ENCODE data around the gene IGSF9. TPM values are rescaled to one million over a fixed set of nuclear protein-coding genes. Genes with fewer than 3 reads are reported as not detected.
A peak's percentile ranks its signal among the peaks of the same experiment; 100 is the strongest.

The IGSF9 gene
- total RNA-seq, 1 experiment from 2014 or later = 0.03 TPM

GRCh38 chr1:159938211-159938852, 7.1 kb downstream of the IGSF9 start:
- DNase-seq (ENCODE audit: low read depth) = no peak
- in situ Hi-C loops (cut with HindIII; ENCODE audit: low pct_unique_long_range_greater_than_20kb, low sequenced_read_pairs) = no loop called here

- DNase-seq (ENCODE audit: low read depth) = no peak
- in situ Hi-C loops (cut with HindIII; ENCODE audit: low pct_unique_long_range_greater_than_20kb, low sequenced_read_pairs) = no loop called here
These were observed 8.2 kb downstream of the IGSF9 start for GRCh38 chr1:159937054-159937750.

GRCh38 chr1:159936273-159936904, 9.0 kb downstream of the IGSF9 start:
- DNase-seq (ENCODE audit: low read depth) = peak; percentile 45
- in situ Hi-C loops (cut with HindIII; ENCODE audit: low pct_unique_long_range_greater_than_20kb, low sequenced_read_pairs) = no loop called here

- no peak for DNase-seq (ENCODE audit: low read depth)
- in situ Hi-C loops (cut with HindIII; ENCODE audit: low pct_unique_long_range_greater_than_20kb, low sequenced_read_pairs) = no loop called here
These were observed 9.6 kb downstream of the IGSF9 start for GRCh38 chr1:159935719-159936272.

GRCh38 chr1:159935305-159935704, 10.1 kb downstream of the IGSF9 start:
- in situ Hi-C loops (cut with HindIII; ENCODE audit: low pct_unique_long_range_greater_than_20kb, low sequenced_read_pairs) = no loop called here
- no peak for DNase-seq (ENCODE audit: low read depth)

- DNase-seq (ENCODE audit: low read depth) = no peak
- in situ Hi-C loops (cut with HindIII; ENCODE audit: low pct_unique_long_range_greater_than_20kb, low sequenced_read_pairs) = no loop called here
These were observed 11.0 kb downstream of the IGSF9 start for GRCh38 chr1:159934136-159935039.

- in situ Hi-C loops (cut with HindIII; ENCODE audit: low pct_unique_long_range_greater_than_20kb, low sequenced_read_pairs) = no loop called here
- DNase-seq (ENCODE audit: low read depth) = no peak
These were observed 12.1 kb downstream of the IGSF9 start for GRCh38 chr1:159933347-159933746.

GRCh38 chr1:159932296-159933285, 12.8 kb downstream of the IGSF9 start:
- DNase-seq (ENCODE audit: low read depth) = no peak
- in situ Hi-C loops (cut with HindIII; ENCODE audit: low pct_unique_long_range_greater_than_20kb, low sequenced_read_pairs) = no loop called here

GRCh38 chr1:159931795-159932173, 13.6 kb downstream of the IGSF9 start:
- in situ Hi-C loops (cut with HindIII; ENCODE audit: low pct_unique_long_range_greater_than_20kb, low sequenced_read_pairs) = no loop called here
- no peak for DNase-seq (ENCODE audit: low read depth)

GRCh38 chr1:159931101-159931794, 14.2 kb downstream of the IGSF9 start:
- in situ Hi-C loops (cut with HindIII; ENCODE audit: low pct_unique_long_range_greater_than_20kb, low sequenced_read_pairs) = no loop called here
- no peak for DNase-seq (ENCODE audit: low read depth)

GRCh38 chr1:159930634-159931033, 14.8 kb downstream of the IGSF9 start:
- no peak for DNase-seq (ENCODE audit: low read depth)
- in situ Hi-C loops (cut with HindIII; ENCODE audit: low pct_unique_long_range_greater_than_20kb, low sequenced_read_pairs) = no loop called here

GRCh38 chr1:159930216-159930615, 15.2 kb downstream of the IGSF9 start:
- DNase-seq (ENCODE audit: low read depth) = no peak
- in situ Hi-C loops (cut with HindIII; ENCODE audit: low pct_unique_long_range_greater_than_20kb, low sequenced_read_pairs) = no loop called here

GRCh38 chr1:159929155-159930051, 16.0 kb downstream of the IGSF9 start:
- in situ Hi-C loops (cut with HindIII; ENCODE audit: low pct_unique_long_range_greater_than_20kb, low sequenced_read_pairs) = no loop called here
- DNase-seq (ENCODE audit: low read depth) = no peak

GRCh38 chr1:159928491-159929050, 16.8 kb downstream of the IGSF9 start:
- in situ Hi-C loops (cut with HindIII; ENCODE audit: low pct_unique_long_range_greater_than_20kb, low sequenced_read_pairs) = no loop called here
- DNase-seq (ENCODE audit: low read depth) = no peak

GRCh38 chr1:159927849-159928431, 17.5 kb downstream of the IGSF9 start:
- DNase-seq (ENCODE audit: low read depth) = no peak
- in situ Hi-C loops (cut with HindIII; ENCODE audit: low pct_unique_long_range_greater_than_20kb, low sequenced_read_pairs) = no loop called here

Data from Caki2 (cell line).